Esophagus muscularis mucosa (tissue), 4 donors: ENCODE results near the gene TRAPPC3L. TPM values are rescaled to one million over a fixed set of nuclear protein-coding genes. Genes with fewer than 3 reads are reported as not detected.

ENCODE experiments used
- DNase-seq: peaks from one replicate; pipeline ENCODE4 v3.0.0-alpha.2; 2017; ENCODE audit errors: extremely low spot score
- H3K27ac ChIP-seq, 4 donors: fragments of 200-600 bp; sonication (generic); replicated peaks in 1 of 4; 1 replicate in 3 of 4; 2 replicates in 1 of 4; pipeline ENCODE4 v1.5.1; 2016 to 2019; ENCODE audit warnings: mild to moderate bottlenecking in 1 of 4
- H3K27me3 ChIP-seq, 4 donors: fragments of 200-600 bp; sonication (generic); one replicate each; pipeline versions ENCODE4 v1.5.1 to v1.6.0; 2016 to 2019
- H3K36me3 ChIP-seq, 4 donors: fragments of 200-600 bp; sonication (generic); one replicate each; pipeline ENCODE4 v1.5.1; 2016 to 2019
- H3K4me1 ChIP-seq, 4 donors: fragments of 200-600 bp; sonication (generic); one replicate each; pipeline ENCODE4 v1.5.1; 2016 to 2019
- H3K4me3 ChIP-seq, 4 donors: fragments of 200-600 bp; sonication (generic); 1 replicate in 2 of 4; 2 replicates in 2 of 4; pipeline ENCODE4 v1.5.1; 2016 to 2019; ENCODE audit warnings: mild to moderate bottlenecking in 4 of 4, moderate library complexity in 1 of 4
- H3K9me3 ChIP-seq, 4 donors: fragments of 200-600 bp; sonication (generic); 1 replicate in 3 of 4; 2 replicates in 1 of 4; pipeline ENCODE4 v1.5.1; 2016 to 2019
- CTCF ChIP-seq, 3 experiments: fragments of 200-600 bp in 2 of 3; fragments of 450-650 bp in 1 of 3; sonication (generic) in 2 of 3; IDR thresholded peaks; one replicate each; pipeline ENCODE4 v1.5.1; 2017 to 2019; ENCODE audit warnings: antibody characterized with exemption in 3 of 3, mild to moderate bottlenecking in 2 of 3, moderate library complexity in 1 of 3
- EP300 ChIP-seq: sonication (generic); formaldehyde crosslinking; IDR thresholded peaks from one replicate; pipeline ENCODE4 v1.6.1; 2017; ENCODE audit warnings: antibody characterized with exemption
- POLR2A ChIP-seq: fragments of 450-650 bp; IDR thresholded peaks from one replicate; pipeline ENCODE4 v1.6.1; 2017; ENCODE audit warnings: antibody characterized with exemption, moderate library complexity, mild to moderate bottlenecking, low read depth
- POLR2AphosphoS5 ChIP-seq, 2 donors: sonication (generic); formaldehyde crosslinking; IDR thresholded peaks; one replicate each; pipeline ENCODE4 v1.6.1; 2017; ENCODE audit warnings: antibody characterized with exemption in 2 of 2
- WGBS: methylation state at CpG from one replicate; pipeline ENCODE4 v1.1.5; 2018; 5-methylcytosine and 5-hydroxymethylcytosine counted together
- intact Hi-C: fragments of 100-400 bp; cut with DNase I; formaldehyde crosslinking; loops from one replicate; pipeline ENCODE4 v1.15.1; 2023
- total RNA-seq, 4 donors: library from RNA; depleted of rRNA; stranded (reverse); fragments of >200 nt; gene quantifications; one replicate each; pipeline versions ENCODE4 v1.1.0 to v1.2.1, GENCODE V29; 2016

Gene TRAPPC3L
- total RNA-seq, 4 donors from 2014 or later = 0.42 TPM; not detected in 3

- Histone ChIP-seq H3K27ac (no peak overlapping the region), H3K4me1 (no peaks in the 10 kb centered on the region), H3K4me3 (no peak overlapping the region), H3K27me3 (peaks cover 0 to 7% (median 0%) of the 10 kb centered on the region in 4 donors), H3K36me3 (no peaks in the 10 kb centered on the region), H3K9me3 (no peaks in the 10 kb centered on the region)
- intact Hi-C loops = no loop called here
- 93% methylated on average over 1 of the region's 1 CpG for WGBS
- TF ChIP-seq POLR2AphosphoS5 (IDR thresholded peaks at IDR 0.05) = no peak
- TF ChIP-seq EP300 = no peak
- DNase-seq = no peak
Measured at GRCh38 chr6:116528133-116528532, 17.4 kb downstream of the TRAPPC3L start.

- no peak overlapping the region for H3K4me3 ChIP-seq
- WGBS = 79% methylated on average over 2 of the region's 2 CpGs
- TF ChIP-seq POLR2A = no peak
- TF ChIP-seq CTCF (IDR thresholded peaks at IDR 0.05) = no peak
- TF ChIP-seq POLR2AphosphoS5 (IDR thresholded peaks at IDR 0.05) = no peak
- no peak for TF ChIP-seq EP300
- peaks cover 0 to 2% (median 0%) of the 10 kb centered on the region in 4 donors for H3K27me3 ChIP-seq
- intact Hi-C loops = no loop called here
- H3K9me3 ChIP-seq = no peaks in the 10 kb centered on the region
- no peaks in the 10 kb centered on the region for H3K36me3 ChIP-seq
- no peak for DNase-seq
- no peaks in the 10 kb centered on the region for H3K4me1 ChIP-seq
- no peak overlapping the region for H3K27ac ChIP-seq
Measured at GRCh38 chr6:116524236-116524635, 21.2 kb downstream of the TRAPPC3L start.

GRCh38 chr6:116522896-116523295 is 22.6 kb downstream of the TRAPPC3L start:
- Histone ChIP-seq H3K9me3 (no peaks in the 10 kb centered on the region), H3K36me3 (no peaks in the 10 kb centered on the region), H3K27ac (no peak overlapping the region), H3K4me1 (no peaks in the 10 kb centered on the region), H3K27me3 (peaks cover 0 to 2% (median 0%) of the 10 kb centered on the region in 4 donors), H3K4me3 (no peak overlapping the region)
- DNase-seq = no peak
- 91% methylated on average over 2 of the region's 2 CpGs for WGBS
- intact Hi-C loops = no loop called here
- TF ChIP-seq POLR2A (no peak), CTCF (IDR thresholded peaks at IDR 0.05) (no peak), EP300 (no peak), POLR2AphosphoS5 (IDR thresholded peaks at IDR 0.05) (no peak)

GRCh38 chr6:116518621-116519368 is 26.7 kb downstream of the TRAPPC3L start:
- no peak overlapping the region for H3K4me3 ChIP-seq
- WGBS = 85% methylated on average over 4 of the region's 4 CpGs
- no peak for DNase-seq

GRCh38 chr6:116515141-116515540 is 30.3 kb downstream of the TRAPPC3L start:
- intact Hi-C loops = no loop called here
- TF ChIP-seq CTCF (IDR thresholded peaks at IDR 0.05) (no peak), POLR2A (no peak)
- no peak overlapping the region for H3K4me3 ChIP-seq
- H3K4me1 ChIP-seq = peaks cover 0 to 23% (median 17%) of the 10 kb centered on the region in 4 donors
- peaks cover 0 to 21% (median 9%) of the 10 kb centered on the region in 4 donors for H3K36me3 ChIP-seq
- no peak for DNase-seq
- H3K27me3 ChIP-seq = no peaks in the 10 kb centered on the region
- H3K27ac ChIP-seq = no peak overlapping the region
- no peaks in the 10 kb centered on the region for H3K9me3 ChIP-seq

More at GRCh38 chr6:116518621-116519368, 26.7 kb downstream of the TRAPPC3L start:
- TF ChIP-seq CTCF (IDR thresholded peaks at IDR 0.05) (no peak), EP300 (no peak)
- Histone ChIP-seq H3K27me3 (no peaks in the 10 kb centered on the region), H3K4me1 (peaks cover 0 to 7% (median under 1%) of the 10 kb centered on the region in 4 donors), H3K9me3 (no peaks in the 10 kb centered on the region), H3K36me3 (peaks cover 0 to 21% (median 9%) of the 10 kb centered on the region in 4 donors), H3K27ac (no peak overlapping the region)
- intact Hi-C loops = no loop called here
